ENCODE measurements around the gene GNB5. TPM values are rescaled to one million over a fixed set of nuclear protein-coding genes. Genes with fewer than 3 reads are reported as not detected.

Gene GNB5
- total RNA-seq, 4 donors from 2014 or later, result 0.60 to 12.7 (median 7.8) TPM

DNA sequence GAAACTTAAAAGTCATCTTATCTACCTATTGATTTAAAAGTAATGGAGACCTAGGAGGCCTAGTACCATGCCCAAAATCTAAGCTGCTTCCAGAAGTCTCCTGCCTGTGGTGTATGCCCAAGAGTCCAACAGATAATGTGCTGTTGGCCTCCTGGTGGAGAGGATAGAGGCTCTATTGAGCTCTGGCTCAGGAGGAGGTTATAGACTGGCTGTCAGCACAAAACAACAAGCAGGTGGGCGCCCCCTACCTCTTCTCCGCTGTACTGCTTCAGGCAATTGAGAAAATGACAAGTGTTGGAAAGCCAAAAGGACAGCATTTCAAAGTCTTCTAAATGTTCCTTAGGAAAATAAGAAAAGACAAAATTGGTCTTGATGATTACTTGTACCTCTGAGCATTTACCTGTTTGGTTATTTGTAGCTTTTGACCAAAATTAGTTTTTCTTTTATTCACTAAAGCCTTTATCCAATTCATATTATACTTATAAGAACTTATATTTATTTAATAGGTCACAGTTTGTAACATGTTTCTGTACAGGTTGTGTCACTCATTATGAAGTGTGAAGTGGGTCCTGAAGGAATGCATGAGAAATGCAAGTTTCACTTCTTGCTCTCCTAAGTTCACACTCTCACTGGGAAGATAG lies 17.2 kb upstream of the GNB5 start:
- no peaks in the 10 kb centered on the region for H3K27me3 ChIP-seq
- peak; percentile 66 for DNase-seq
- H3K4me3 ChIP-seq, result no peak overlapping the region
- peaks cover 0 to 18% (median 7%) of the 10 kb centered on the region in 4 donors for H3K36me3 ChIP-seq
- WGBS, 2 donors (ENCODE audit: low coverage in 1 of 2), result 30 to 36% methylated on average over 2 of the region's 2 CpGs
- no peaks in the 10 kb centered on the region for H3K4me1 ChIP-seq
- TF ChIP-seq, protein P1, sequence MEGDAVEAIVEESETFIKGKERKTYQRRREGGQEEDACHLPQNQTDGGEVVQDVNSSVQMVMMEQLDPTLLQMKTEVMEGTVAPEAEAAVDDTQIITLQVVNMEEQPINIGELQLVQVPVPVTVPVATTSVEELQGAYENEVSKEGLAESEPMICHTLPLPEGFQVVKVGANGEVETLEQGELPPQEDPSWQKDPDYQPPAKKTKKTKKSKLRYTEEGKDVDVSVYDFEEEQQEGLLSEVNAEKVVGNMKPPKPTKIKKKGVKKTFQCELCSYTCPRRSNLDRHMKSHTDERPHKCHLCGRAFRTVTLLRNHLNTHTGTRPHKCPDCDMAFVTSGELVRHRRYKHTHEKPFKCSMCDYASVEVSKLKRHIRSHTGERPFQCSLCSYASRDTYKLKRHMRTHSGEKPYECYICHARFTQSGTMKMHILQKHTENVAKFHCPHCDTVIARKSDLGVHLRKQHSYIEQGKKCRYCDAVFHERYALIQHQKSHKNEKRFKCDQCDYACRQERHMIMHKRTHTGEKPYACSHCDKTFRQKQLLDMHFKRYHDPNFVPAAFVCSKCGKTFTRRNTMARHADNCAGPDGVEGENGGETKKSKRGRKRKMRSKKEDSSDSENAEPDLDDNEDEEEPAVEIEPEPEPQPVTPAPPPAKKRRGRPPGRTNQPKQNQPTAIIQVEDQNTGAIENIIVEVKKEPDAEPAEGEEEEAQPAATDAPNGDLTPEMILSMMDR (IDR thresholded peaks at IDR 0.05), result peak; percentile 57 to 67 (median 63)
- TF ChIP-seq EP300 (IDR thresholded peaks at IDR 0.05; ENCODE audit: low read depth), result no peak
- in situ Hi-C loops (cut with MboI; ENCODE audit: low pct_ligation_motif_present in 1 of 4, low pct_unique_long_range_greater_than_20kb in 1 of 4, low sequenced_read_pairs in 3 of 4) (no loop called here), intact Hi-C loops (cut with DNase I; ENCODE audit: low total_unique reads) (no loop called here)
- no peaks in the 10 kb centered on the region for H3K9me3 ChIP-seq
- H3K27ac ChIP-seq, result no peak overlapping the region

DNA sequence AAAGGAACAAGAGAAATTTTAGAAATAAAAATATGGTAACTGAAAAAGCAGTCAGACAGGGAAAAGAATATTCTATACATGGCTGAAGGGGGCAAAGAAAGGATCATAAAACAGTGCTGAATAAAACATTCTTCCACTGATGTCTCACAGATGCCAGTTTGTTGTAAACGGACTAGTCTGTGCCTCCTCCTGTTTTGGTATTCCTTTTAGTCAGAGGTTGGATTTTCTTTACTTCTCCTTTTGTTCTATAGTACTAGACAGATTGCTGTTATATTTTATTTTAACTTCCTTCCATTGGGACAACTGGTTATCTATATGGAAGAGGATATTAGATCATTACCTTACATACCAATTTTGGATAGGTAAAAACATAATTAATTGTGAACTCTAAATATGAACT lies 16.0 kb upstream of the GNB5 start:
- no peaks in the 10 kb centered on the region for H3K9me3 ChIP-seq
- in situ Hi-C loops (cut with MboI; ENCODE audit: low pct_ligation_motif_present in 1 of 4, low pct_unique_long_range_greater_than_20kb in 1 of 4, low sequenced_read_pairs in 3 of 4) (no loop called here), intact Hi-C loops (cut with DNase I; ENCODE audit: low total_unique reads) (no loop called here)
- H3K4me3 ChIP-seq, result no peak overlapping the region
- no peaks in the 10 kb centered on the region for H3K27me3 ChIP-seq
- no peak overlapping the region for H3K27ac ChIP-seq
- DNase-seq, result no peak
- no peak for TF ChIP-seq POLR2A (IDR thresholded peaks at IDR 0.05)
- no peak for TF ChIP-seq EP300 (IDR thresholded peaks at IDR 0.05; ENCODE audit: low read depth)
- TF ChIP-seq, protein P1 (IDR thresholded peaks at IDR 0.05), result no peak
- TF ChIP-seq POLR2AphosphoS5 (IDR thresholded peaks at IDR 0.05), result no peak
- H3K36me3 ChIP-seq, result peaks cover 0 to 13% (median 6%) of the 10 kb centered on the region in 4 donors
- WGBS, 2 donors (ENCODE audit: low coverage in 1 of 2), result 50% methylated on average over 1 of the region's 1 CpG
- H3K4me1 ChIP-seq, result no peaks in the 10 kb centered on the region

DNA sequence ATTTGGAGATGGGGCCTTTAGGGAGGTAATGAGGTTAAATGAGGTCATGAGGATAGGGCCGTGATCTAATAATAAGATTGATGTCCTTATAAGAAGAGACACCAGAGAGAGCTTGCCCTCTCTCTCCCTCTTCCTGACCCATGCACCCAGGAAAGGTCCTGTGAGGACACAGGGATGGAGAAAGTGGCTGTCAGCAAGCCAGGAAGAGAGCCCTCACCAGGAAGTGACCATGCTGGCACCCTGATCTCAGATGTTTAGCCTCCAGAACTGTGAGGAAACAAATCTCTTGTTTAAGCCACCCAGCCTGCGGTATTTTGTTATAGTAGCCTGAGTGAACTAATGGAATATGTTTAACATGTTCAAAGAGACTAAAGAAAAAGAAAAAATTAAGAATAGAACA lies 15.3 kb upstream of the GNB5 start:
- intact Hi-C loops (cut with DNase I; ENCODE audit: low total_unique reads), result no loop called here
- TF ChIP-seq EP300 (IDR thresholded peaks at IDR 0.05; ENCODE audit: low read depth), result no peak

DNA sequence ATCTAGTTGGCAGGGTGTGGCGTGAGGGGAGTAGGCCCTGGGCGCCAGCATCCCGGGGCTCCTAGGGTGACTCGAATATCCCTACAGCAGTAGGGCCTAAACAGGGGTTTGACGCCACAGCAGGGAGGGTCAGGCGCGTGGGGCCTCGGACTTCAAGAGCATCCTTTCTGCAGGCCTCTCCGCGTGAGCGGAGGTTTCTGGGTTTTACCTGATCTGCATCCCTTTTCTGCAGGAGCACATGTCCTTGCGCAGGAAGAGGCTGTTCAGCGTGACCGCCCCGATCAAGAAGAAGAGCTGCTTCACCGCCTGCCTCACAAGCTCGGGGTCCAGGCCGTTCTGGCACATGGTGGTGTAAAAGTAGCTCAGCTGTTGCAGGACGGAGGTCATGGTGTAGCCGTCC lies 13.5 kb upstream of the GNB5 start:
- Histone ChIP-seq H3K27me3 (no peaks in the 10 kb centered on the region), H3K4me1 (no peaks in the 10 kb centered on the region), H3K4me3 (no peak overlapping the region), H3K27ac (no peak overlapping the region), H3K9me3 (no peaks in the 10 kb centered on the region), H3K36me3 (peaks cover 0 to 13% (median 6%) of the 10 kb centered on the region in 4 donors)
- 95 to 100% methylated on average over 2 to 20 of the region's 20 CpGs for WGBS, 2 donors (ENCODE audit: low coverage in 1 of 2)
- intact Hi-C loops (cut with DNase I; ENCODE audit: low total_unique reads) (no loop called here), in situ Hi-C loops (cut with MboI; ENCODE audit: low pct_ligation_motif_present in 1 of 4, low pct_unique_long_range_greater_than_20kb in 1 of 4, low sequenced_read_pairs in 3 of 4) (no loop called here)
- TF ChIP-seq POLR2A (IDR thresholded peaks at IDR 0.05), result no peak
- no peak for DNase-seq

More for the DNA sequence above, 15.3 kb upstream of the GNB5 start:
- no peak overlapping the region for H3K27ac ChIP-seq
- peaks cover 0 to 13% (median 6%) of the 10 kb centered on the region in 4 donors for H3K36me3 ChIP-seq
- no peaks in the 10 kb centered on the region for H3K27me3 ChIP-seq
- WGBS, 2 donors (ENCODE audit: low coverage in 1 of 2), result 83 to 85% methylated on average over 2 of the region's 2 CpGs
- H3K4me3 ChIP-seq, result no peak overlapping the region
- H3K9me3 ChIP-seq, result no peaks in the 10 kb centered on the region
- in situ Hi-C loops (cut with MboI; ENCODE audit: low pct_ligation_motif_present in 1 of 4, low pct_unique_long_range_greater_than_20kb in 1 of 4, low sequenced_read_pairs in 3 of 4), result no loop called here
- no peaks in the 10 kb centered on the region for H3K4me1 ChIP-seq
- DNase-seq, result no peak

DNA sequence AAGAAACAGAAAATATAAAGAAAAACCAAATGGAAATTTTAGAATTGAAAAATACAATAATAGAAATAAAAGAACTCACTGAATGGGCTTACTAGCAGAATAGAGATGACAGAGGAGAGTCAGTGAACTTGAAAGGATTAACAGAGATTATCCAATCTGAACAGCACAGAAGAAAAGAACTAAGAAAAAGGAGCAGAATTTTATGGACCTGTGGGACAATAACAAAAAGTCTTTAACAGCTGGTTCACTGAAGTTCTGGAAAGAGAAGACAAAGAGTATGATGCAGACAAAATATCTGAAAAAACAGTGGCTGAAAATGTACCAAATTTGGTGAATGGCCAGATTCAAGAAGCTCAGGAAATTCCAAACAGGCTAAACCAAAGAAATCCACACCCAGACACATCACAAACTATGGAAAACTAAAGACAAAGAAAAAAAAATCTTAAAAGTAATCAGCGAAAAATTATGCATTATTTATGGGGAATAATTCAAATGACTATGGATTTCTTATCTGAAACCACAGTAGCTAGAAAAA lies 9.7 kb upstream of the GNB5 start:
- 71 to 75% methylated on average over 1 of the region's 1 CpG for WGBS, 2 donors (ENCODE audit: low coverage in 1 of 2)
- peaks cover 0 to 18% (median 6%) of the 10 kb centered on the region in 4 donors for H3K36me3 ChIP-seq
- in situ Hi-C loops (cut with MboI; ENCODE audit: low pct_ligation_motif_present in 1 of 4, low pct_unique_long_range_greater_than_20kb in 1 of 4, low sequenced_read_pairs in 3 of 4), result no loop called here

More for the DNA sequence above, 9.7 kb upstream of the GNB5 start:
- Histone ChIP-seq H3K27me3 (no peaks in the 10 kb centered on the region), H3K4me3 (no peak overlapping the region), H3K27ac (no peak overlapping the region), H3K4me1 (no peaks in the 10 kb centered on the region), H3K9me3 (no peaks in the 10 kb centered on the region)
- TF ChIP-seq POLR2A (IDR thresholded peaks at IDR 0.05) (no peak), EP300 (IDR thresholded peaks at IDR 0.05; ENCODE audit: low read depth) (no peak), POLR2AphosphoS5 (IDR thresholded peaks at IDR 0.05) (no peak)
- TF ChIP-seq, protein P1 (IDR thresholded peaks at IDR 0.05), result no peak
- intact Hi-C loops (cut with DNase I; ENCODE audit: low total_unique reads), result no loop called here
- DNase-seq, result no peak
